Colonic mucosa (tissue), 4 donors: ENCODE measurements around the gene UPF2. TPM values are rescaled to one million over a fixed set of nuclear protein-coding genes. Genes with fewer than 3 reads are reported as not detected.
"Not testable (repeated sequence)": the region's sequence is repeated elsewhere in the genome, so short reads cannot be mapped to it uniquely, and the experiment has no call there.

ENCODE experiments used
- DNase-seq: peaks from one replicate; pipeline ENCODE4 v3.0.0-alpha.2; 2020
- H3K27ac ChIP-seq: fragments of 200-600 bp; one replicate; pipeline ENCODE4 v1.8.0; 2021
- H3K27me3 ChIP-seq: fragments of 200-600 bp; one replicate; pipeline ENCODE4 v1.8.0; 2021
- H3K36me3 ChIP-seq: fragments of 200-600 bp; one replicate; pipeline ENCODE4 v1.8.0; 2021
- H3K4me1 ChIP-seq: fragments of 200-600 bp; one replicate; pipeline ENCODE4 v1.8.0; 2021; ENCODE audit warnings: mild to moderate bottlenecking
- H3K4me3 ChIP-seq: fragments of 200-600 bp; one replicate; pipeline ENCODE4 v1.8.0; 2021
- H3K9ac ChIP-seq, 2 donors: one replicate each; pipeline ENCODE4 v1.7.0; 2013; ENCODE audit warnings: control low read depth in 2 of 2, low read depth in 2 of 2, low read length in 2 of 2
- H3K9me3 ChIP-seq: fragments of 200-600 bp; one replicate; pipeline ENCODE4 v1.8.0; 2021
- CTCF ChIP-seq: fragments of 200-600 bp; IDR thresholded peaks from one replicate; pipeline ENCODE4 v1.8.0; 2022; ENCODE audit warnings: antibody characterized with exemption, mild to moderate bottlenecking
- intact Hi-C: fragments of 100-400 bp; cut with DNase I; formaldehyde crosslinking; loops from one replicate; pipeline ENCODE4 v1.14.1; 2022
- total RNA-seq, 2 donors: library from RNA; stranded (reverse); fragmentation: NEBNext Ultra II Directional in 1 of 2; extraction: Animal tissue kit (Norgen Biotek cat#: 25700) in 1 of 2; gene quantifications; one replicate each; pipeline ENCODE4 v1.2.1, GENCODE V29; 2021
- donor health status: healthy.
- donor health status: DM: no; HTN: no; CAD: no.
- donor health status: DM: no; HTN: no; CAD: no.

Gene UPF2
- total RNA-seq, 2 donors from 2014 or later = 21.9 to 25.6 TPM

- Histone ChIP-seq H3K27me3 (no peaks in the 10 kb centered on the region), H3K9me3 (no peaks in the 10 kb centered on the region), H3K4me1 (no peaks in the 10 kb centered on the region), H3K9ac (no peak overlapping the region), H3K36me3 (no peaks in the 10 kb centered on the region), H3K27ac (no peak overlapping the region), H3K4me3 (no peak overlapping the region)
- intact Hi-C loops = no loop called here
- DNase-seq = no peak
- TF ChIP-seq CTCF = no peak
Measured at GRCh38 chr10:11893749-11894278, 148.8 kb downstream of the UPF2 start.

- H3K4me1 ChIP-seq = no peaks in the 10 kb centered on the region
- TF ChIP-seq CTCF = no peak
- no peaks in the 10 kb centered on the region for H3K9me3 ChIP-seq
- no peaks in the 10 kb centered on the region for H3K27me3 ChIP-seq
- no peak overlapping the region for H3K4me3 ChIP-seq
- no peak overlapping the region for H3K27ac ChIP-seq
- no peaks in the 10 kb centered on the region for H3K36me3 ChIP-seq
- intact Hi-C loops = no loop called here
- DNase-seq = no peak
- H3K9ac ChIP-seq = no peak overlapping the region
Measured at GRCh38 chr10:11891776-11892486, 150.7 kb downstream of the UPF2 start.

DNA sequence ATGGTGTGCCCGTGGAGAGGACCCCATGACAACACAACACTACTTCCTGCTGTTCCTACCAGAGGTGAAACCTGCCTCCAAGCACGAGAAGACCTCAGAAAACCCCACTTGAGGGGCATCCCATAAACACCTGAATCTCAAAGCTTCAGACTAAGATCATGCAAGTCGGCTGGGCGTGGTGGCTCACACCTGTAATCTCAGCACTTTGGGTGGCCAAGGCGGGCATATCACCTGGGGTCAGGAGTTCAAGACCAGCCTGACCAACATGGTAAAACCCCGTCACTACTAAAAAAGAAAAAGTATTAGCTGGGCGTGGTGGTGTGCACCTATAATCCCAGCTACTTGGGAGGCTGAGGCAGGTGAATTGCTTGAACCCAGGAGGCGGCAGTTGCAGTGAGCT lies 153.3 kb downstream of the UPF2 start:
- intact Hi-C loops, DNase-seq, H3K27me3 ChIP-seq, H3K36me3 ChIP-seq, H3K27ac ChIP-seq, H3K4me1 ChIP-seq, H3K9me3 ChIP-seq, H3K9ac ChIP-seq, H3K4me3 ChIP-seq: not testable (repeated sequence)

DNA sequence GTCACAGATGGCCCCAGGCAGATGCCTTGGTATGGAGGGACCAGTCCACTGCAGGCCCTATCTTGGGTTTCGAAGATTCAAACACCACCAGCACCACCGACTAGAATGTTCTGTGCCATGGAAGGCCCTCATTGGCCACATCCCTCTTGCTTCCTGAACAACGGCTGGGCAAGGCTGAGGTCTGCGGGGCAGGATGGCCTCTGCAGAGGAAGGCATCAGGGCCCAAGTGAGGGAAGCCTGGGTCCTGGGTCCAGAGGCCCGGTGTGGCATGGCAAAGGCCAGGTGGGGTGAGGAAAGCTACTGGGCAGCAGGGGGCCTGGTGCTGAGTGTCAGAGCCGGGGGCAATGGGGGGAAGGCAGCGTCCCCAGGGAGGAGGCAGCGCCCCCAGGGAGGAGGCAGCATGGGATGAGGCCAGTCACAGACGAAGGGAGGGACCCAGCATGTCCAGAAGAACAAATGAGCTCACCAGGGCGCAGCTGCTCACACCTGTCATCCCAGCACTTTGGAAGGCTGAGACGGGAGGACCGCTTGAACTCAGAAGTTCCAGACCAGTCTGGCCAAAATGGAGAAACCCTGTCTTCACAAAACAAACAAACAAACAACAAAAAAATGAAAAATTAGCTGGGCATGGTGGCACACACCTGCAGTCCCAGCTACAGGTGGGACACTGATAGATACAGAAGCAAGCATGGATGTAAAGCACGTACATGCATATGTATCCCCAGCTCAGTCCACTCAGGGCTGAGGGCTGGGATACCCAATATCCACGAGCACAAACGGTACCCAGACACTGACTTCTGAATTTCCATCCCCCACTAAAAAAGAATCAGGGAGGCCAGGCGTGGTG lies 155.0 kb downstream of the UPF2 start:
- Histone ChIP-seq H3K4me3 (no peak overlapping the region), H3K27me3 (no peaks in the 10 kb centered on the region), H3K27ac (no peak overlapping the region), H3K9ac (no peak overlapping the region), H3K9me3 (no peaks in the 10 kb centered on the region), H3K4me1 (no peaks in the 10 kb centered on the region), H3K36me3 (no peaks in the 10 kb centered on the region)
- intact Hi-C loops = no loop called here
- no peak for DNase-seq
- no peak for TF ChIP-seq CTCF

GRCh38 chr10:11886851-11887250 lies 155.8 kb downstream of the UPF2 start:
- no peaks in the 10 kb centered on the region for H3K4me1 ChIP-seq
- H3K9ac ChIP-seq = no peak overlapping the region
- TF ChIP-seq CTCF = no peak
- H3K36me3 ChIP-seq = no peaks in the 10 kb centered on the region
- DNase-seq = no peak
- no peak overlapping the region for H3K27ac ChIP-seq
- no peak overlapping the region for H3K4me3 ChIP-seq
- intact Hi-C loops = no loop called here
- no peaks in the 10 kb centered on the region for H3K9me3 ChIP-seq
- no peaks in the 10 kb centered on the region for H3K27me3 ChIP-seq

GRCh38 chr10:11886138-11886474 lies 156.5 kb downstream of the UPF2 start:
- Histone ChIP-seq H3K27me3 (no peaks in the 10 kb centered on the region), H3K4me1 (no peaks in the 10 kb centered on the region), H3K9ac (no peak overlapping the region), H3K9me3 (no peaks in the 10 kb centered on the region), H3K4me3 (no peak overlapping the region), H3K36me3 (no peaks in the 10 kb centered on the region), H3K27ac (no peak overlapping the region)
- TF ChIP-seq CTCF = no peak
- intact Hi-C loops = no loop called here
- no peak for DNase-seq
